HL-60 (cell line): Measurements from ENCODE around the gene TUBGCP5.

ENCODE experiments used
- DNase-seq, 2 experiments: peaks; one replicate each; pipeline ENCODE4 v3.0.0-alpha.2; 2010 to 2020; ENCODE audit warnings: low read depth in 1 of 2, low spot score in 1 of 2
- H3K27ac ChIP-seq: fragments of 250-450 bp; sonication (Bioruptor Pico); replicated peaks from 2 replicates; pipeline ENCODE4 v1.5.1; 2020; ENCODE audit warnings: mild to moderate bottlenecking, moderate library complexity
- H3K27me3 ChIP-seq: fragments of 250-450 bp; sonication (Bioruptor Pico); 2 replicates; pipeline ENCODE4 v1.5.1; 2021; ENCODE audit warnings: mild to moderate bottlenecking, moderate library complexity; ENCODE audit not compliant: insufficient read depth, poor library complexity, severe bottlenecking
- H3K4me3 ChIP-seq: replicated peaks from 2 replicates; pipeline ENCODE4 v1.5.1; 2011; ENCODE audit warnings: mild to moderate bottlenecking, control low read depth, low read length; ENCODE audit not compliant: insufficient read depth
- CTCF ChIP-seq: IDR thresholded peaks from one replicate; pipeline ENCODE4 v1.5.1; 2011; ENCODE audit warnings: low read length, control low read depth, inconsistent platforms; ENCODE audit not compliant: insufficient read depth
- GABPA ChIP-seq: IDR thresholded peaks from 2 replicates; pipeline ENCODE4 v1.6.1; 2012; ENCODE audit warnings: low read depth
- POLR2AphosphoS5 ChIP-seq: IDR thresholded peaks from 2 replicates; pipeline ENCODE4 v1.6.1; 2012; ENCODE audit warnings: low read depth
- REST ChIP-seq: IDR thresholded peaks from 2 replicates; pipeline ENCODE4 v1.6.1; 2012; ENCODE audit warnings: low read depth; ENCODE audit not compliant: insufficient replicate concordance
- SPI1 ChIP-seq: IDR thresholded peaks from 2 replicates; pipeline ENCODE4 v1.6.1; 2012; ENCODE audit warnings: low read depth, mild to moderate bottlenecking, borderline replicate concordance

Gene TUBGCP5

DNA sequence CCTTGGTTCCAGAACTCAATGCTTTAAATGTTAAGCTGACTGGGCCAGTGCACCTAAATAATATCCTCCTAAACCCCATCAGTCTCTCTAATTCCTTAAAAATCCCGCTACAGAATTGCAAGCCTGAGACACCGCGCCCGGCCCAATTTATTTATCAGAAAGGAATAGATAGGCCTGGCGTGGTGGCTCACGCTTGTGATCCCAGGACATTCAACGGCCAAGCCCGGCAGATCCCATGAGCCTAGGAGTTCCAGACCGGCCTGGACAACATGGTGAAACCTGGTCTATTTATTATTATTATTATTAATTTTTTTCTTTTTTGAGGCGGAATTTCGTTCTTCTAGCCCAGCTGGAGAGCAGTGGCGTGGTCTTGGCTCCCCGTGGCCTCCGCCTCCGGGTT lies 28.0 kb upstream of the TUBGCP5 start:
- Histone ChIP-seq H3K4me3 (no peak overlapping the region), H3K27ac (no peak overlapping the region), H3K27me3 (no peaks in the 10 kb centered on the region)
- TF ChIP-seq GABPA, result no peak
- no peak for TF ChIP-seq CTCF
- TF ChIP-seq POLR2AphosphoS5, result no peak
- TF ChIP-seq SPI1, result no peak
- TF ChIP-seq REST, result no peak
- DNase-seq, result no peak

- DNase-seq, result no peak
- no peak overlapping the region for H3K4me3 ChIP-seq
- H3K27me3 ChIP-seq, result no peaks in the 10 kb centered on the region
- H3K27ac ChIP-seq, result no peak overlapping the region
- TF ChIP-seq CTCF (no peak), SPI1 (no peak), POLR2AphosphoS5 (no peak), REST (no peak), GABPA (no peak)
Measured at GRCh38 chr15:23065836-23066235, 26.5 kb upstream of the TUBGCP5 start.

GRCh38 chr15:23064156-23064555 lies 24.8 kb upstream of the TUBGCP5 start:
- H3K4me3 ChIP-seq, result no peak overlapping the region
- no peak for DNase-seq
- TF ChIP-seq SPI1 (no peak), POLR2AphosphoS5 (no peak), REST (no peak), CTCF (no peak)
- no peak overlapping the region for H3K27ac ChIP-seq
- no peaks in the 10 kb centered on the region for H3K27me3 ChIP-seq
